HG03095 (cell line): ENCODE data around the gene ZNF554.

Experiments used
- ATAC-seq: cut with Tn5 transposase; IDR thresholded peaks from one replicate; pipeline ENCODE4 v1.9.1; 2021; ENCODE audit warnings: moderate library complexity; ENCODE audit not compliant: unreplicated experiment

Gene ZNF554

DNA sequence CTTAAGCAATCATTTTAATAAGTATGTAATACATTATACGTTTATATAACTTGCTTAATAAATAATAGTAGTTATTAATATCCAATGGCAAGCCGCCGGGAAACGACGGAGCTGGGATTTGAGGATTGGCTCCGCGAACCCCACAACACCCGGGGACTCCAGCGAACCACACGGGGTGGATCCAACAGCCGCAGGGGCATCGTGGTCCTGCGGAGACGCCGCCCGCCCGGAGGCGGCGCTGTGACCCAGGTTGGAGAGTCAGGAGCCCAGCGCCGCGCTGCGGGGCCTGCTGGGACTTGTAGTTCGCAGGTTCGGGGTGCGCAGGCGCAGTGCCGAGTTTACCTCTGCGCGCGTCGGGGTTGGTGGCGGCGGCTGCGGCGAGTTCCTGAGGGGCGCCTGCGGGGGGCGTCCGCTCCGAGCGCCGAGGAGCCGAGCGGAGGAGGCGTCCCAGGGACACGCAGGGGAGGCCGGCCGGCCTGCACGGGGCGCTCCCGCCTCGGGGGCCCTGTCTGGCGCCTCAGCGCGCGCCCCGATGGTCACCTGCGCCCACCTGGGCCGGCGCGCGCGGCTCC, at the start of gene ZNF554:
Gene ZNF554 (plus strand): TSS at position 329 of the 572 bp plus-strand sequence. CDS start 204 bp downstream, at position 533.
- peak; percentile 78 for ATAC-seq

GRCh38 chr19:2770055-2771013, 49.3 kb upstream of the ZNF554 start:
- ATAC-seq, result no peak

GRCh38 chr19:2771786-2772674, 47.6 kb upstream of the ZNF554 start:
- no peak for ATAC-seq

DNA sequence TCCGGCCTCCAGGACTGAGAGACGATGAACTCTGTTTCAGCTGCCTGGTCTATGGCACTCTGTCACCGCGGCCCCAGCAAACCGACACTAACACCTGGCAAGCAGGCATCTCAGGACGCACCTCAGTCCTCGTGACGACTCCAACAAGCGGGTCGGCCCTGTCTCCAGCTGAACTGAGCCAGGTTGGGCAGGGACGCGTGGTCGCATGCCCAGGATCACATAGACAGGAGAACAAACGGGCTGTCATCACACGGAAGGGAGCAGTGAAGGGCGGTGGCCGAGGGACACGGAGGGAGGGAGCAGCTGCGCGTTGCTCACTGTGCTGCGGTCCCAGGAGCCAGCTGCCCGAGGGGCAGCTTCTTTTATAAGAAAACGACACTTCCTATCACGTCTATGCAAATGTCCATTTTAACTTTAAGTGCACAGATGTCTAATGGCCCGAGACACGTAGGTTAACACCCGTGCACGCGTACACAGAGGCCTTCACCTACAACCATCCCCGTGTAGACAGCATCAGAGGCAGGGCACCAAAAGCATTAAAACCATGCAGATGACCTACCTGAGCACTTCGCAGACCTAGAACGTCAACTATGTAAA, 45.5 kb upstream of the ZNF554 start:
- ATAC-seq, result no peak

DNA sequence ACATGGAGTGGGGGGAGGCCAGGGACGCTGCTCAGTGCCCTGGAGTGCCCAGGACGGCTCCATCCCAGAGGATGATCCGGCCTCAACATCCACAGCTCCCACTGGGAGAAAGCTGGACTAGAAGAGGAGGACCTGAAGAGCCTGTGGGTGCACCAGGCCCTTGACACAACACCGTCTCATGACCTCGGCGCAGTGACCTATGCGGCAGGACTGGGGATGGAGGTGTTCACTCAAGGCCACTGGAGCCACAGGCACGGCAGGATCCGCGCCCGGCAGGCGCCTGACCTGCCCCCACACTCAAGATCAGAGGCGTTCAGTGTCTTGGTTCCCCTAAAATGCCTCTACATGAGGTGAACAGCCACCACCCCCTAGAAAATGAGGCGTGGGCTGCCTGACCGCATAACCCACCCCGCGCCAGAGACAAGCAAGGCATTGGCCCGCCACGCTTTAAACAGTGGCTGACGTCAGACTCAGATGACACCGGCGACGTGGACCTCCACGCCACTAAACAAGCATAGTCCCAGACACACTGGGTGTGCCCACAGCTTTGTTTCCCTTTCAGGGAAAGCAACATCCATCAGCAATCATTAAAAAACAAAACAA, 44.6 kb upstream of the ZNF554 start:
- no peak for ATAC-seq

GRCh38 chr19:2775556-2776430, 43.9 kb upstream of the ZNF554 start:
- ATAC-seq, result no peak

DNA sequence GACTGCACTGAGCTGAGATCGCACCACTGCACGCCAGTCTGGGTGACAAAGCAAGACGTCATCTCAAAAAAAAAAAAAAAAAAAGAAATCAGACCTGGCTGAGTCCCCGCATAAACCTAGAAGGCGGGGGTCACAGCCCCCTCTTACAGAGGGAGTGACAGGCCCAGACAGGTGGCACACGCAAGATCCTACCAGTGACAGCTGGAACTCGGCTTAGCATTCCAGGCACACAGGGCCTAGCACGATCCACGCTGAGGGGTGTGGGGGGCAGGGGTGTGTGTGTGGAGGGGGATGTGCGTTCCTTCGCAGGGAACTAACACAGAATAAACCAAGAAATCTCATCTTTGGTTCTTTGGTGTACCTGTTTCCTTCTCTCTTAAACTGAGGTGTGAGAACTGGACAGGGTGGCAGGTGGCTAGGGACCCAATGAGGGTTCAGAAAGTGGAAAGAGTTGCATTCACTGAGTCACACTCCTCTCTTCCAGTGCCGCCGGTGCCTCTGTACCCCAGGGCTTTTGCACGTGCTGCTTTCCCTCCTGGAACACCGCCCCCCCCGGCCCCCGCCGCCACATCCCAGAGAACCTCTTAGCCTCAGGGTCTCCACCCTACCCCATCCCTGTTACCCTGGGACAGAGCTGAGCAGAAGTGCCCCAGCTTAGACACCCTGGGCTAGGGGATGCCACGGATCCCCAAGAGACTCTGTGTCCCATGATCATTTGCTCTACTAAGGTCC, 41.5 kb upstream of the ZNF554 start:
- no peak for ATAC-seq

DNA sequence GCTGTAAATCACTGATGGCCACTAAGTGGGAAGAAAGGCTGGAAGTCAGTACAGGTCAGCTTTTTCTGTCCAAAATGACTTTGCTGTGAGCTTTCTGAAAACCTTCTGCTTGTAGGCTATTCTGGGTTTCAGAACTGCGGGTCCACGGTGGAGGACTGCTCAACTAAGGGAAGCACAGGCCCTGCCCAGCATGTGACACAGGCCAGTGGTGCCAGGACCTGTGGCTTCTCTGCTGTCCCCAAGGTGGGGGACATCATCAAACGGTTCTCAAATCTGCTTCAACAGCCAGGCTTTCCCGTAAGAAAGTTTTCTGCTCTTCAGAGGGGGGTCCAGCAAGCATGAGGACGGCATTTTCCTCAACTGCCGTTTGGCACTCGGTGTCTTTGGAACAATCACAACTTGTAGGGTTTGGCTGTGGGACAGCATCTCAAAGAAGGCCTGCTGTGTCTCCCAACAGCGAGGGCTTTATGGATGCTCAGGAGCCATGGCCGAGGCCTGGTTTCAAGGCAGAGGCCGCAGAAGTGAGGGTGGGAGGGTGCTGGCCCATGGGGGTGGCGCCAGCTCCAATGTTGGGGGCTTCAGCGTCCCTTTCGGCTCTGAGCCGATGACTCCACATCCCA, 40.4 kb upstream of the ZNF554 start:
- no peak for ATAC-seq

- no peak for ATAC-seq
These were observed 39.4 kb upstream of the ZNF554 start for GRCh38 chr19:2780284-2780683.

- ATAC-seq, result no peak
These were observed 37.2 kb upstream of the ZNF554 start for GRCh38 chr19:2782329-2782935.

DNA sequence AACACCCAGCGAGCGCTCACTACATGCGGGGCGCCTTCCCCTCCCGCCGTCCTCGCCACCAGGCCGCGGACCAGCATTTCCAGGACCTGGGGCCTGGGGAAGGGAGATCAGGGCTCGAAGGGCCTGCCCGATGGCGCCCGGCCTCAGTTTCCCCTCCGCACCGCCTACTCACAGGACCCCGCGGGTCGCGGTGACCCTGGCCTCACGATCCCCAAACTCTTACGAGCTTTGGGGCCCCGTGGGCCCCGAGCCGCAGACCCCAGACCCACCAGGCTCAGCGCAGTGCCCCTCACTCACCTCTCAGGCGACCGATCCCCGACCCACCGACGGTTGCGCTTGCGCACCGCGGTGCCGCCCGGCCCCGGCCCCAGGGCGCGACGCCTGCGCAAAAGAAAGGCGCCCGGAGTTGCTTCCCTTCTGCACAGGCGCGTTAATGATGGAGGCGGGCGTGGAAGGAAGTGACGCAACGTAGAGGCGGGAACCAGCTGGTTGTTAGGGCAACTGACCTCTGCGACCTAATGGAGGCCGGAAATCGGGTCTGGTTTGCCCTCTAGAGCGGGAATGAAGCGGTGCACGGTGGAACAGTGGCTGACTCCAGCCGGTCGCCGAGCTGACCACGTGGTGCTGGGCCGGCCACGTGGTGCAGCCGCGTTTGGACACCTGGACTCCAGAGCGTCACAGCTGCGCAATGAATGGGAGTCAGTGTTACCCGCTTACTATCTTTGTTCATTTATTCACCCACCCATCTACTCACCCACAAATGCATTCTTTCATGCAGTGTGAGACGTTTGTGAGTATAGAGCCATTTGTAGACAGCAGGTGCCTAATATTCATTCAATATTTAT, 36.5 kb upstream of the ZNF554 start, which contains the start of gene SGTA:
Gene SGTA (minus strand): TSS at position 338 of the 845 bp plus-strand sequence. CDS start 14,205 bp downstream, outside the sequence.
- peak; percentile 63 for ATAC-seq

GRCh38 chr19:2783781-2784145, 35.9 kb upstream of the ZNF554 start:
- ATAC-seq, result no peak

GRCh38 chr19:2785244-2785997, 34.2 kb upstream of the ZNF554 start, which contains the start of gene THOP1:
TSS of gene THOP1 (plus strand) at chr19:2785503. CDS start at chr19:2785663, 160 bp downstream.
- peak; percentile 49 for ATAC-seq

DNA sequence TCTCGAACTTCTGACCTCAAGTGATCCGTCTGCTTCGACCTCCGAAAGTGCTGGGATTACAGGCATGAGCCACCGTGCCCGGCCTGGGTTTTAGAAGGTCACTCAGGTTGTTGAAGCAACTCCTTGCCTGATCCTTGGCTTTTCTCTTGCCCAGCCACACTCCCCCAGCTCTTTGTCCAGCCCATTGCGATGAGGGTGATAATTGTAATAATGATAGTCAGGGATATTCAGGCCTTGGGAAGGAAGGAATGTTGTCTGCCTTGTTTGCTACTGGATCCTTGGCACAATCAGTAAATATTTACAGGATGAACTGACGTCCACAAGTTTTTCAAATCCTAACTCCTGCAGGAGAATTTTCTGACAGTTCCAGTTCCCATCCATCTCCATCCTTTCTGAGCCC, 32.6 kb upstream of the ZNF554 start:
- ATAC-seq, result no peak

DNA sequence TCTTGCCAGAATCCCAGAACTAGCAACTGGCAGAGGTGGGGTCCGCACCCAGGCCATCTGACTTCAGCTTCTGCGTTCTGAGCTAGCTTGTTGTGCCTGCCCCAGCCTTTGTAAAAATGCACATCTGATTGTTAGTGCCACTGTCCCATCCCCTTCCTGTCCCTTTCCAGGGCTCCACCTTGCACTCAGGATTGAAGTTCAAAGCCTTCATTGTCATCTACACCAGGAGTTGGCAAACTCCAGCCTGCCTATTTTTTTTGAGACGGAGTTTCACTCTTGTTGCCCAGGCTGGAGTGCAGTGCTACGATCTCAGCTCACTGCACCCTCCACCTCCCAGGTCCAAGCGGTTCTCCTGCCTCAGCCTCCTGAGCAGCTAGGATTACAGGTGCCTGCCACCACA, 31.4 kb upstream of the ZNF554 start:
- no peak for ATAC-seq

DNA sequence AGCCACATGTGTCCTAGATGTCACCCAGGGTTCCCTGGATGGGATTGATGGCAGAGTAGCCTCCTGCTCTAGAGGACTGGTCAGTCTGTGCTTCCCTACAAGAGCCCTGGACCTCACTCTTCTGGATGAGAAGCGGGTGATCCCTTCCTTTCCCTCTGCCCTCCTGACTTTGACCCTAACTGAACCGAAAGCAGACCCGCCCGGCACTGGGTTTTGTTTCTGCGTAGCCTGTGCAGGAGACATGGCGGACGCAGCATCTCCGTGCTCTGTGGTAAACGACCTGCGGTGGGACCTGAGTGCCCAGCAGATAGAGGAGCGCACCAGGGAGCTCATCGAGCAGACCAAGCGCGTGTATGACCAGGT, 29.5 kb upstream of the ZNF554 start:
- no peak for ATAC-seq
